ENCODE results near the gene CHMP2B. TPM values are rescaled to one million over a fixed set of nuclear protein-coding genes. Genes with fewer than 3 reads are reported as not detected.

CHMP2B gene, protein sequence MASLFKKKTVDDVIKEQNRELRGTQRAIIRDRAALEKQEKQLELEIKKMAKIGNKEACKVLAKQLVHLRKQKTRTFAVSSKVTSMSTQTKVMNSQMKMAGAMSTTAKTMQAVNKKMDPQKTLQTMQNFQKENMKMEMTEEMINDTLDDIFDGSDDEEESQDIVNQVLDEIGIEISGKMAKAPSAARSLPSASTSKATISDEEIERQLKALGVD
- 10 to 100 TPM; 24.7 to 53.3 (median 33.9) TPM for total RNA-seq

DNA sequence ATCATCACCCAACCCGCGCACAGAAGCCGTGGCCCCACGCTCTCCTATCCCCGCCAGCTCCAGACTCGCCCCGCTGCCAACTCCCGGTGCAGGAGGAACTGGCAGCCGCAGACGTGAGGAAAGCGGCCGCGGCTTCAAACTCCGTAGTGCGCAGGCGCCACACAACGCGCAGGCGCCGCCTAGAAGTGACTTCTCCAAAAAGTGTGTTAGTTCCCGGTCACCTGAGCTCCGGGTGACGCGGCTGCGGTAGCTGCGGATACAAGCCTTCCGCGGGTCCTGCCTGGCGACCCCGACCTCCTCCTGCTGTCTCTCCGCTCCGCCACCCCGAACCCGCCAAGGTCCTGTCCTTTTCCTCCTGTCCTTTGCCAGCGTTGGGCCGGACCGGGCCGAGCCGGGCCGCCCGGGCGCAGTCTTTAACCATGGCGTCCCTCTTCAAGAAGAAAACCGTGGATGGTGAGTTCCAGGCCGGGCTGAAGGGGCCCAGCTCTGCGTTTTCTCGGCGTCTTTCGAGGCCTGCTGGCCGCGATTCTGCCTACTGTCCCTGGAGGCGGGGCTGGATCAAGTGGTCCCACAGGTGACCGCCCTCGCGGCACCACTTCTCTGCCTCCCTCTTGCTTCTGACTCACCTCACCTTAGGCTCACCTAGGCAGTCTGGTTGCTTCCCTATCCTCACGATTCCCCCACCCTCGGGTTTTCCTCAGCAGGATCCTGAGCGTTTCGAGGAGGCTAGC, at the start of gene CHMP2B:
CHMP2B (plus strand) TSS at position 206 of the 731 bp plus-strand sequence; CDS start at position 420, 214 bp downstream.
- TF ChIP-seq, protein P1, sequence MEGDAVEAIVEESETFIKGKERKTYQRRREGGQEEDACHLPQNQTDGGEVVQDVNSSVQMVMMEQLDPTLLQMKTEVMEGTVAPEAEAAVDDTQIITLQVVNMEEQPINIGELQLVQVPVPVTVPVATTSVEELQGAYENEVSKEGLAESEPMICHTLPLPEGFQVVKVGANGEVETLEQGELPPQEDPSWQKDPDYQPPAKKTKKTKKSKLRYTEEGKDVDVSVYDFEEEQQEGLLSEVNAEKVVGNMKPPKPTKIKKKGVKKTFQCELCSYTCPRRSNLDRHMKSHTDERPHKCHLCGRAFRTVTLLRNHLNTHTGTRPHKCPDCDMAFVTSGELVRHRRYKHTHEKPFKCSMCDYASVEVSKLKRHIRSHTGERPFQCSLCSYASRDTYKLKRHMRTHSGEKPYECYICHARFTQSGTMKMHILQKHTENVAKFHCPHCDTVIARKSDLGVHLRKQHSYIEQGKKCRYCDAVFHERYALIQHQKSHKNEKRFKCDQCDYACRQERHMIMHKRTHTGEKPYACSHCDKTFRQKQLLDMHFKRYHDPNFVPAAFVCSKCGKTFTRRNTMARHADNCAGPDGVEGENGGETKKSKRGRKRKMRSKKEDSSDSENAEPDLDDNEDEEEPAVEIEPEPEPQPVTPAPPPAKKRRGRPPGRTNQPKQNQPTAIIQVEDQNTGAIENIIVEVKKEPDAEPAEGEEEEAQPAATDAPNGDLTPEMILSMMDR (IDR thresholded peaks at IDR 0.05; ENCODE audit: low read depth): no peak

DNA sequence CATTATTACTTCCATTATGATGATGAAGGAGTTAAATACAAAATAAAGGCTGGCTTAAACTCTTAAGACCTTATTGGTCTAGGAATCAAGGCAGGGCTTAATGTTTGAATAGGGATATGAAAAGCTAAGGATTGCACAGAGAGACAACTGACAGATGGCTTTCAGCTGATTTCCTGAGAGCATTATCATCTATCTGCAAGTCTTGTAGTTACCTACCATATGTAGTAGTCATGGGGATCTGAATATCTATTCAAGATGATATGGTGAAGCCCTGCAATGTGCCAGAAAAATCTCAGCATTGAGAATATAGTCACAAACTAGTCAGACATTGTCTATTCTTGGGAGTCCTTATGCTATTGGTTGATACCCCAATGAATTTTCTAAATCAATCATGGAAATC, 47.5 kb upstream of the CHMP2B start:
- TF ChIP-seq, protein P1 (IDR thresholded peaks at IDR 0.05; ENCODE audit: low read depth): no peak

DNA sequence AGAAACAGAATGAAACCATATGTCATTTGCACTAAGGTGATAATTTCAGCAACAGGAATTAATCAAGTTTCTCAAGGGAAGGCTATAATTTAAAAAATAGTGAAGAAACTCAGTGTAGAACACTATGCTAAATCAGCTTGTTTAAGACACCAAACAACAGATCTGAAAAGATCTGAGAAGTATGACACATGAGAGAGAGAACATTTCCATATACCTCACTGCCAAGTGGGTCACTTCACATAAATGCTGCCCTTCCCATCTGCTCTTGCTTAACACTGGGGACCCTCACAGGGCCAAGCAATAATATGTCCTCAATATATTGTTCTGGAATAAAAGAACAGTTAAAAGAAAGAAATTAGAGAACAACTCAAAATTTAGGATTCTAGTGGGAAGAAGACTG, 45.6 kb upstream of the CHMP2B start:
- TF ChIP-seq, protein P1 (IDR thresholded peaks at IDR 0.05; ENCODE audit: low read depth): no peak

DNA sequence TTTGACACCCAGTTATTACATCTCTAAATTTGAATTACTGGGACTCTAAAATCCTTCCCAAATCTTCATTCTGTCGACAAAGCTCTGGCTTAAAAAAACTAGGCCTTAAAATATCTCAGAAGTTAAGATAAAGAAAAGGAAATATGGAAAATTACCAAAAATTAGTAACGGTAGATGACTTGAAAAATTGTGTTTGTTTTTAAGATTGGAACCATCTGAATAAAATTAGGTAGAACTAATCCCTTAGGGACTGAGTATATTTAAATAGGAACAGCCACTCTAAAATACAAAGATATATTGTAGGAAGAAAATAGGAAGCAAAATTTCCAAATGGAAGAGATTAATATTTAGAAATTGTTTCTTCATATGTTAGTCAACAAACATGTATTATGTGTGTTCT, 45.1 kb upstream of the CHMP2B start:
- TF ChIP-seq, protein P1 (IDR thresholded peaks at IDR 0.05; ENCODE audit: low read depth): no peak

DNA sequence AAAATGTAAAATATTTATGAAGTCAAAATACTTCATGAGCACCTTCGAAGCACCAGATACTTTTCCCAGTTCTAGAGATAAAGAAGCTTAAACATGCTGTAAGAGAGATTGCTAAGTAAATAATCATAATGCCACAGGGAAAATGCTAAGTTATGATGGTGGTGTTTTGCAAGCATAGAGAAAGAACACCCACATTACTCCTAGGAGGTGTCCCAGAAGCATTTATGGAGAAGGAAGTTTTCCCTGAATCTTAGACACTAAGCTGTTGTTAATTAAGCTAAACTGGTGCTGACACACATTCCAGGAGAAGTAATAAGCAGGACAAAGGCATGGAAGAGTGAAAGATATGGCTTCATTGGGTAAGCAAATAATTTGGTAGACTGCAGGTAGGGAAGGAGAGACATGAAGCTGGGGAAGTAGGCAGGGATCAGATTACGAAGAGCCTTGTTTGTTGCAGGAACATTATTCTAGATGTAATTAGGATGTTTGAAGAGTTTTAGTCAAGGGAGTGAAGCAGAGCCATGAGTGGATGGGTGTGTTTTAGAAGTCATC, 40.4 kb upstream of the CHMP2B start:
- TF ChIP-seq, protein P1 (IDR thresholded peaks at IDR 0.05; ENCODE audit: low read depth): no peak

DNA sequence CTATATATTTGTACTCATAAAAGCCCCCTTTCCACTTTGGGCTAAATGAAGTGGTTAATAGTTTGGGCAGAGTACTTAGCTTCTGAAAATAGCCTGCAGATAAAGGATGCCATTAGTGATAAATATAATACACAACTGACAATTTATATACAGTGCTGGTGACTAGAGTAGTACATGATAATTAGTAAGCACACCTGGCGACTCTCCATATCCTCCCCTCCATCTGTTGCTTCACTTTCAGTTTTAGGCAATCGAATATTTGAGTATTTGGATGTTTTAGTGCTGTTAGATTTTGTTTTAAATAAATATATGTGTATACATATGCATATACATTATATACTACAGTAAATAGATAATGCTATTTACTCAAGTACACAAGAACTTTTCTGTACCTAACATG, 35.9 kb upstream of the CHMP2B start:
- TF ChIP-seq, protein P1 (IDR thresholded peaks at IDR 0.05; ENCODE audit: low read depth): no peak

DNA sequence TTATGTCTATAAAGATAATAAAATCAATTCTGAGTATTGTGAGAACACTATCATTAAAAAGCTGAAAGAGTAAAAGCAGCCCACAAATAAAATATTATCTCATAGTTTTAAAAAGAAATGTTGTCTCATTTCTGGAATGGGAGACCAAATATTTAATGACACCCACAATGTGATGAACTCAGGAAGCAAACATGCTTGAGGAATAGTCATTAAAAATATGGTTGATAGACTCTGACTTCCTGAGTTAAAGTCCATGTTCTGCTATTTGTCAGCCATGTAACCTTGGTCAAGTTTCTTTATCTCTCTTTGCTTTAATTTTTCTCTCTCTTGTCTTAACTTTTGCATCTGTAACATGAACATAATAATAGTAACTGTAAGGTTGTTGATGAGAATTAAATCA, 35.5 kb upstream of the CHMP2B start:
- TF ChIP-seq, protein P1 (IDR thresholded peaks at IDR 0.05; ENCODE audit: low read depth): no peak
